Skeletal muscle satellite cell (primary cell): Measurements from ENCODE around the gene GRID2.

Source experiments
- H3K27me3 ChIP-seq: 2 replicates; pipeline ENCODE4 v1.7.0; 2013; ENCODE audit warnings: low read length; ENCODE audit not compliant: control insufficient read depth, insufficient read depth
- H3K36me3 ChIP-seq: 2 replicates; pipeline ENCODE4 v1.7.0; 2013; ENCODE audit warnings: mild to moderate bottlenecking, control low read depth, low read length; ENCODE audit not compliant: insufficient read depth
- H3K4me1 ChIP-seq: 2 replicates; pipeline ENCODE4 v1.7.0; 2013; ENCODE audit warnings: low read length; ENCODE audit not compliant: control insufficient read depth, insufficient read depth
- H3K4me2 ChIP-seq: 2 replicates; pipeline ENCODE4 v1.7.0; 2013; ENCODE audit warnings: mild to moderate bottlenecking, low read length
- H3K4me3 ChIP-seq: 2 replicates; pipeline ENCODE4 v1.7.0; 2013; ENCODE audit warnings: low read length
- H3K9ac ChIP-seq: 2 replicates; pipeline ENCODE4 v1.7.0; 2013; ENCODE audit warnings: mild to moderate bottlenecking, low read depth, low read length, moderate library complexity
- H3K9me3 ChIP-seq: replicated peaks from 2 replicates; pipeline ENCODE4 v1.7.0; 2013; ENCODE audit warnings: mild to moderate bottlenecking, control low read depth, low read length

Gene GRID2

GRCh38 chr4:92529510-92529909 is 225.7 kb downstream of the GRID2 start:
- Histone ChIP-seq H3K4me2 (no peak overlapping the region), H3K4me3 (no peak overlapping the region), H3K9ac (no peak overlapping the region), H3K9me3 (no peaks in the 10 kb centered on the region), H3K4me1 (no peaks in the 10 kb centered on the region), H3K36me3 (no peaks in the 10 kb centered on the region), H3K27me3 (no peaks in the 10 kb centered on the region)

- no peak overlapping the region for H3K9ac ChIP-seq
- no peaks in the 10 kb centered on the region for H3K36me3 ChIP-seq
- H3K4me3 ChIP-seq: no peak overlapping the region
- no peaks in the 10 kb centered on the region for H3K9me3 ChIP-seq
- no peaks in the 10 kb centered on the region for H3K4me1 ChIP-seq
- H3K4me2 ChIP-seq: no peak overlapping the region
- no peaks in the 10 kb centered on the region for H3K27me3 ChIP-seq
Measured at GRCh38 chr4:92535599-92535998, 231.8 kb downstream of the GRID2 start.

- no peaks in the 10 kb centered on the region for H3K4me1 ChIP-seq
- no peak overlapping the region for H3K9ac ChIP-seq
- no peaks in the 10 kb centered on the region for H3K36me3 ChIP-seq
- no peak overlapping the region for H3K4me3 ChIP-seq
- no peak overlapping the region for H3K4me2 ChIP-seq
- H3K27me3 ChIP-seq: no peaks in the 10 kb centered on the region
- peaks cover 4% of the 10 kb centered on the region for H3K9me3 ChIP-seq
Measured at GRCh38 chr4:92551616-92552015, 247.8 kb downstream of the GRID2 start.

- Histone ChIP-seq H3K9me3 (no peaks in the 10 kb centered on the region), H3K27me3 (no peaks in the 10 kb centered on the region), H3K4me2 (no peak overlapping the region), H3K9ac (no peak overlapping the region), H3K4me3 (no peak overlapping the region), H3K36me3 (no peaks in the 10 kb centered on the region), H3K4me1 (no peaks in the 10 kb centered on the region)
Measured at GRCh38 chr4:92566269-92566668, 262.5 kb downstream of the GRID2 start.

- Histone ChIP-seq H3K27me3 (no peaks in the 10 kb centered on the region), H3K36me3 (no peaks in the 10 kb centered on the region), H3K4me1 (no peaks in the 10 kb centered on the region), H3K9me3 (peaks cover 6% of the 10 kb centered on the region), H3K4me2 (no peak overlapping the region), H3K9ac (no peak overlapping the region), H3K4me3 (no peak overlapping the region)
Measured at GRCh38 chr4:92580816-92581215, 277.1 kb downstream of the GRID2 start.

GRCh38 chr4:92599044-92599443 is 295.3 kb downstream of the GRID2 start:
- Histone ChIP-seq H3K27me3 (no peaks in the 10 kb centered on the region), H3K36me3 (no peaks in the 10 kb centered on the region), H3K9me3 (peaks cover 6% of the 10 kb centered on the region), H3K4me3 (no peak overlapping the region), H3K9ac (no peak overlapping the region), H3K4me1 (no peaks in the 10 kb centered on the region), H3K4me2 (no peak overlapping the region)

- no peak overlapping the region for H3K4me3 ChIP-seq
- H3K36me3 ChIP-seq: no peaks in the 10 kb centered on the region
- H3K9me3 ChIP-seq: peaks cover 6% of the 10 kb centered on the region
- H3K27me3 ChIP-seq: no peaks in the 10 kb centered on the region
- no peak overlapping the region for H3K4me2 ChIP-seq
- H3K4me1 ChIP-seq: no peaks in the 10 kb centered on the region
- H3K9ac ChIP-seq: no peak overlapping the region
Measured at GRCh38 chr4:92600638-92601037, 296.9 kb downstream of the GRID2 start.

GRCh38 chr4:92606227-92606626 is 302.5 kb downstream of the GRID2 start:
- no peak overlapping the region for H3K4me2 ChIP-seq
- H3K9ac ChIP-seq: no peak overlapping the region
- no peaks in the 10 kb centered on the region for H3K36me3 ChIP-seq

GRCh38 chr4:92615049-92615448 is 311.3 kb downstream of the GRID2 start:
- Histone ChIP-seq H3K4me3 (no peak overlapping the region), H3K36me3 (no peaks in the 10 kb centered on the region), H3K4me2 (no peak overlapping the region), H3K9me3 (peaks cover 4% of the 10 kb centered on the region), H3K9ac (no peak overlapping the region), H3K4me1 (no peaks in the 10 kb centered on the region), H3K27me3 (no peaks in the 10 kb centered on the region)

More at GRCh38 chr4:92606227-92606626, 302.5 kb downstream of the GRID2 start:
- H3K4me1 ChIP-seq: no peaks in the 10 kb centered on the region
- H3K27me3 ChIP-seq: no peaks in the 10 kb centered on the region
- no peak overlapping the region for H3K4me3 ChIP-seq
- H3K9me3 ChIP-seq: peaks cover 3% of the 10 kb centered on the region

- Histone ChIP-seq H3K4me1 (no peaks in the 10 kb centered on the region), H3K4me2 (no peak overlapping the region)
Measured at GRCh38 chr4:92618968-92619367, 315.2 kb downstream of the GRID2 start.

GRCh38 chr4:92629302-92629701 is 325.5 kb downstream of the GRID2 start:
- Histone ChIP-seq H3K27me3 (no peaks in the 10 kb centered on the region), H3K9ac (no peak overlapping the region), H3K36me3 (no peaks in the 10 kb centered on the region), H3K4me1 (no peaks in the 10 kb centered on the region), H3K4me2 (no peak overlapping the region), H3K4me3 (no peak overlapping the region), H3K9me3 (no peaks in the 10 kb centered on the region)

More at GRCh38 chr4:92618968-92619367, 315.2 kb downstream of the GRID2 start:
- no peaks in the 10 kb centered on the region for H3K36me3 ChIP-seq
- H3K4me3 ChIP-seq: no peak overlapping the region
- no peaks in the 10 kb centered on the region for H3K9me3 ChIP-seq
- H3K27me3 ChIP-seq: no peaks in the 10 kb centered on the region
- H3K9ac ChIP-seq: no peak overlapping the region

GRCh38 chr4:92634882-92635281 is 331.1 kb downstream of the GRID2 start:
- H3K9ac ChIP-seq: no peak overlapping the region
- H3K4me1 ChIP-seq: no peaks in the 10 kb centered on the region
- no peaks in the 10 kb centered on the region for H3K27me3 ChIP-seq
- no peaks in the 10 kb centered on the region for H3K9me3 ChIP-seq
- no peak overlapping the region for H3K4me2 ChIP-seq
- H3K4me3 ChIP-seq: no peak overlapping the region
- H3K36me3 ChIP-seq: no peaks in the 10 kb centered on the region
